ENCODE measurements around the gene RUBCNL. TPM values are rescaled to one million over a fixed set of nuclear protein-coding genes. Genes with fewer than 3 reads are reported as not detected.

The RUBCNL gene
- total RNA-seq, 1 donor from 2014 or later: 3.5 TPM

- Histone ChIP-seq H3K4me1 (peaks cover 17% of the 10 kb centered on the region), H3K27ac (no peak overlapping the region), H3K4me3 (no peak overlapping the region), H3K36me3 (no peaks in the 10 kb centered on the region), H3K27me3 (ENCODE audit: low read depth) (no peaks in the 10 kb centered on the region), H3K9me3 (no peaks in the 10 kb centered on the region)
- DNase-seq: no peak
- intact Hi-C loops (cut with DNase I): no loop called here
- TF ChIP-seq CTCF (IDR thresholded peaks at IDR 0.05): no peak
- no peak for ATAC-seq
These were observed 15.1 kb upstream of the RUBCNL start for GRCh38 chr13:46402178-46402577.

- Histone ChIP-seq H3K36me3 (no peaks in the 10 kb centered on the region), H3K4me1 (peaks cover 17% of the 10 kb centered on the region), H3K9me3 (no peaks in the 10 kb centered on the region), H3K4me3 (no peak overlapping the region), H3K27me3 (ENCODE audit: low read depth) (no peaks in the 10 kb centered on the region), H3K27ac (no peak overlapping the region)
- ATAC-seq (no peak), DNase-seq (no peak)
- intact Hi-C loops (cut with DNase I): no loop called here
- no peak for TF ChIP-seq CTCF (IDR thresholded peaks at IDR 0.05)
These were observed 14.4 kb upstream of the RUBCNL start for GRCh38 chr13:46401432-46401831.

GRCh38 chr13:46396341-46396740, 9.3 kb upstream of the RUBCNL start:
- DNase-seq (no peak), ATAC-seq (no peak)
- TF ChIP-seq CTCF (IDR thresholded peaks at IDR 0.05): no peak
- Histone ChIP-seq H3K9me3 (no peaks in the 10 kb centered on the region), H3K36me3 (no peaks in the 10 kb centered on the region), H3K4me3 (no peak overlapping the region), H3K27me3 (ENCODE audit: low read depth) (no peaks in the 10 kb centered on the region), H3K4me1 (peaks cover 3% of the 10 kb centered on the region), H3K27ac (no peak overlapping the region)
- intact Hi-C loops (cut with DNase I): no loop called here

- no peak for ATAC-seq
- no peaks in the 10 kb centered on the region for H3K9me3 ChIP-seq
- H3K27me3 ChIP-seq (ENCODE audit: low read depth): no peaks in the 10 kb centered on the region
- no peak overlapping the region for H3K27ac ChIP-seq
- H3K4me3 ChIP-seq: no peak overlapping the region
- no peaks in the 10 kb centered on the region for H3K36me3 ChIP-seq
- no peak for TF ChIP-seq CTCF (IDR thresholded peaks at IDR 0.05)
- DNase-seq: no peak
- intact Hi-C loops (cut with DNase I): no loop called here
- peaks cover 18% of the 10 kb centered on the region for H3K4me1 ChIP-seq
These were observed 5.9 kb upstream of the RUBCNL start for GRCh38 chr13:46392967-46393366.

GRCh38 chr13:46389457-46390451, 2.7 kb upstream of the RUBCNL start:
- no peak overlapping the region for H3K4me3 ChIP-seq
- H3K36me3 ChIP-seq: no peaks in the 10 kb centered on the region
- peak overlapping the region; percentile 56 for H3K27ac ChIP-seq
- intact Hi-C loops (cut with DNase I): no loop called here
- H3K4me1 ChIP-seq: peaks cover 25% of the 10 kb centered on the region
- DNase-seq: peak; percentile 50
- peaks cover 27% of the 10 kb centered on the region for H3K27me3 ChIP-seq (ENCODE audit: low read depth)
- H3K9me3 ChIP-seq: no peaks in the 10 kb centered on the region
- no peak for TF ChIP-seq CTCF (IDR thresholded peaks at IDR 0.05)
- ATAC-seq: peak; percentile 50 to 66

Data from lower lobe of right lung (tissue), 2 donors.